C4-2B (cell line): ENCODE measurements around the gene RASGRF2.

Source experiments
- ZFX ChIP-seq: fragments of 450-650 bp; IDR thresholded peaks from 2 replicates; pipeline ENCODE4 v1.6.1; 2017
- TF ChIP-seq, protein P1 (sequence below): fragments of 450-650 bp; conservative IDR thresholded peaks from 2 replicates; pipeline ENCODE4 v1.5.1; 2017; ENCODE audit warnings: mild to moderate bottlenecking

DNA sequence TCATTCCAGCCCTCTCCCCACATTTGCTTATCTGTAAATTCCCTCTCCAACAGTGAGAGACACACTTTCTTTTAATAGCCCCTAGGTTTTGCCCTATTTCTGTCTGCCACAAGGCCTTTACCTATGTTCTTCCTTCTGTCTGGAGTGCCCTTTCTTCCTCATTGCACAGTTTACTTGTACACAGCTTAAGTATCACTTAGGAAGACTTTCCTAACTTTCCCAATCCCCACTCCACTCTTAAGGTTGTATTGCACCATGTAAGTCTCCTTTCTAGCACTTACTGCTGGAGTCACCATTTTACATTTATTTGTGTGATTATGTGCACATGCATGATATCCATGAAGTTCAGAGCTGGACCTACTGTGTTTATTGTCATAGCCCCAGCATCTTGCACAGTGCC lies 262.1 kb downstream of the RASGRF2 start:
- TF ChIP-seq, protein P1, sequence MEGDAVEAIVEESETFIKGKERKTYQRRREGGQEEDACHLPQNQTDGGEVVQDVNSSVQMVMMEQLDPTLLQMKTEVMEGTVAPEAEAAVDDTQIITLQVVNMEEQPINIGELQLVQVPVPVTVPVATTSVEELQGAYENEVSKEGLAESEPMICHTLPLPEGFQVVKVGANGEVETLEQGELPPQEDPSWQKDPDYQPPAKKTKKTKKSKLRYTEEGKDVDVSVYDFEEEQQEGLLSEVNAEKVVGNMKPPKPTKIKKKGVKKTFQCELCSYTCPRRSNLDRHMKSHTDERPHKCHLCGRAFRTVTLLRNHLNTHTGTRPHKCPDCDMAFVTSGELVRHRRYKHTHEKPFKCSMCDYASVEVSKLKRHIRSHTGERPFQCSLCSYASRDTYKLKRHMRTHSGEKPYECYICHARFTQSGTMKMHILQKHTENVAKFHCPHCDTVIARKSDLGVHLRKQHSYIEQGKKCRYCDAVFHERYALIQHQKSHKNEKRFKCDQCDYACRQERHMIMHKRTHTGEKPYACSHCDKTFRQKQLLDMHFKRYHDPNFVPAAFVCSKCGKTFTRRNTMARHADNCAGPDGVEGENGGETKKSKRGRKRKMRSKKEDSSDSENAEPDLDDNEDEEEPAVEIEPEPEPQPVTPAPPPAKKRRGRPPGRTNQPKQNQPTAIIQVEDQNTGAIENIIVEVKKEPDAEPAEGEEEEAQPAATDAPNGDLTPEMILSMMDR: no peak
- TF ChIP-seq ZFX: no peak
